HG02840 (cell line): ENCODE results near the gene TRIM52.
"Not testable (repeated sequence)": the region's sequence is repeated elsewhere in the genome, so short reads cannot be mapped to it uniquely, and the experiment has no call there.

Experiments used
- ATAC-seq: cut with Tn5 transposase; IDR thresholded peaks from one replicate; pipeline ENCODE4 v1.9.1; 2021; ENCODE audit warnings: mild to moderate bottlenecking, moderate library complexity, moderate number of reproducible peaks; ENCODE audit not compliant: unreplicated experiment, low FRiP score

Gene TRIM52

DNA sequence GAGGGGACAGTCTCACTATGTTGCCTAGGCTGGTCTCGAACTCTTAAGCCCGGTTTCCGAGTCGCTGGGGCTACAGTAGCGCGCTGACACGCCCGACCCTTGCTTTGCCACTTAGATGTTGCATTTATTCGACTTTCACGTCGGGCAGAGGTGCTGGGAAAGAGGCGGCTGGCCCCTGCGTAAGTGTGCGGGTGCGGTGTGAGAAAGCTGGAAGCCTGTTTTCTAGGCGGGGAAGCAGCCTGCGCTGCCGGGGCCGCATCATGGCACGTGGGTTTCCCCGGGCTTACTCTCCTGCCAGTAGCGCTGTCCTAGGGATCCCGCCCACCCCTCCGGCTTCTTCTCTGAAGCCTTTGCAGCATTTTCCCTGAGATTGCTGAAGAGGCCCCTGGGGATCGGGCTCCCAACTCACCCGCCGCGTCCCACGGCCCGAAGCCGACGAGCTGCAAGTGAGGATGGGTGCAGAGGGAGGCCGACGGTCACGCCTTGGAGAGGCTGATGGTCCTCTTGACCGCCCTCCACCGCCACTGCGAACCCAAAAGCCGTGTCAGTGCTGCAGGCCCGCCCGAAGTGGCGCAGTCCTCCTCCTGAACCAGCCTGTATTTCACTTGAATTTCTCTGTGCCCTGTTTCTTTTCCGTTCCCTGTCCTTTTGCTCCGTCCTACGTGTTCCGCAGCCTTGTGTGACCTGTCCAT is 43.7 kb downstream of the TRIM52 start:
- ATAC-seq: no peak

DNA sequence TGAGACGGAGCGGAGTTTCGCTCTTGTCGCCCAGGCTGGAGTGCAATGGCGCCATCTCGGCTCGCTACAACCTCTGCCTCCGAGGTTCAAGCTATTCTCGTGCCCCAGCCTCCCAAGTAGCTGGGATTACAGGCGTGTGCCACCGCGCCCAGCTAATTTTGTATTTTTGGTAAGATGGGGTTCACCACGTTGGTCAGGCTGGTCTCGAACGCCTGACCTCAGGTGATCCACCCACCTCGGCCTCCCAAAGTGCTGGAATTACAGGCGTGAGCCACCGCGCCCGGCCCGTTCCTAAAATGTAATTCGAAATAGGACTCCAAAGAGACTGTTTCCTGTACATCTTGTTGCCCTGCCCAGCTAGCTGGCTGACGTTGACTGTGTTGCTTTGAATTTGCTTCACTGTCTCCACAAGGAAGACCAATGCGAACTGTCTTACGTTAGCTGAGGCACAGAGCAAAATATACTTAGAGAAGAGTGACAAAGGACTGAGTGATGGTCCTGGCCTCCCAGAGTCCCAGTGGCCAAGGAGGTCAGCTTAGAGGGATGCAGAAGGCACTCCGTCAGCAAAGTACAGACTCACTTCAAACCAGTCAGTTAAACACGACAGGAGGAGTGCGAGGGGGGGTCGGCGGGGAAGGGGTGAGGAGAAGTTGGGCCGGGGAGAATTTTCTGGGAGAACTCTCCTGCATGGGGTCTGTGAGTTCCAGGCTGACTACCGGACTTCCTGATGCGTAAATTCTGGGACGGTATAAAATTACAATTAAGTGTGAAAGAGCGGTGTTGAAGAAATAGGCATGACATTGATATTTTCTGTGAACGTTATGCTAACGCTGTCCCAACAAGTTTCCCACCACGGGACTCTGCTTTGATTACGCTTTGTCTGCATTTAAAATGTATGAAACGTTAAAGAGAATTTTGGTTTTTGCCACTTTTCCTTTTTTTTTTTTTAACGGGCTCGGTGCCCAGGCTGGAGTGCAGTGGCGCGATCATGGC is 44.6 kb downstream of the TRIM52 start:
- ATAC-seq: no peak

DNA sequence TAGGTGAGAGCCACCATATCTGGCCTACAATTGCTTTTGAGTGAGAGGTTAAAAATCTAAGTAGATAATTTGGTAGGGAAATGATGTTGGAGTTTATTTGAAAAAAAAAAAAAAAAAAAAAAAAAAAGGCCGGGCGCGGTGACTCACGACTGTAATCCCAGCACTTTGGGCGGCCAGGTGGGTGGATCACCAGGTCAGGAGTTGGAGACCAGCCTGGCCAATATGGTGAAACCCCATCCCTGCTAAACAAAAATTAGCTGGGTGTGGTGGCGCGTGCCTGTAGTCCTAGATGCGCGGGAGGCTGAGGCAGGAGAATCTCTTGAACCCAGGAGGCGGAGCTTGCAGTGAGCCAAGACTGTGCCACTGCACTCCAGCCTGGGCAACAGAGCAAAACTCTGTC is 46.7 kb downstream of the TRIM52 start:
- ATAC-seq: not testable (repeated sequence)

DNA sequence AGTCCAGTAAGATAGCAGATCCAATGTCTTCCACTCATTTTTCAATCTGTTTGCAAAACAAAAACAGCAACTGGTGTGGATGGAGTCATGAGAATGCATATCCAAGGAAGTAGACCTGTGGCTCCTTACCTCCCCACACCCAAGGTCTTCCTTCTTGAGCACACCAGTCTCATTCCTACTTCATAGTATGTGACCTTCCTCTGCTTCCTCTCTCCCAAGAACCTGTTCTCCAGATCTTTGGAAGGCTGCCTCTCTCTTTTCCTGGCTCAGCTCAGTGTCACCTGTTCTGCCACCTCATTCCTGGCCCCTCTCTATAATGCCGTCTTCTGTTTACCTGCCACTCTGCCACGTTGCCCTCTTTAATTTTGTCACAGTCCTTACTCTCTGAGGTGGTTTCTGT is 48.0 kb downstream of the TRIM52 start:
- no peak for ATAC-seq

DNA sequence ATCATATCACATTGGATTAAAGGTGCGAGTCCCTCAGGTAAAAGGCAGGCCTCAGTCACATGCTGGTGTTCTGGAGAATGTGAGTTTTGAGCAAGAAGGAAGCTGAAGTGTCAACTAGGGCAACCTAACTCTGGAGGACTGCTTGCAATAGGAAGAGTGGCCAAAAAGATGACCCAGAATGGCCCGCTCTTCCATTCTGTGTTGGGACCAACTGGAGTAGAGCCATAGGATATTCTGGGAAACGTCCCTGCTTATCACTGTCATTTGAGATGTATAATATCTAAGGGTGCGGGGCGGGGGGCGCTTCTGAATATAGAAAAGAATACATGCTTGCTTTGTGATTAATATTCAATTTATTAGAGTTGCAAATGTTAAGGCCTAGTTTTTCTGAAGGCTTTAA is 48.9 kb downstream of the TRIM52 start:
- no peak for ATAC-seq

DNA sequence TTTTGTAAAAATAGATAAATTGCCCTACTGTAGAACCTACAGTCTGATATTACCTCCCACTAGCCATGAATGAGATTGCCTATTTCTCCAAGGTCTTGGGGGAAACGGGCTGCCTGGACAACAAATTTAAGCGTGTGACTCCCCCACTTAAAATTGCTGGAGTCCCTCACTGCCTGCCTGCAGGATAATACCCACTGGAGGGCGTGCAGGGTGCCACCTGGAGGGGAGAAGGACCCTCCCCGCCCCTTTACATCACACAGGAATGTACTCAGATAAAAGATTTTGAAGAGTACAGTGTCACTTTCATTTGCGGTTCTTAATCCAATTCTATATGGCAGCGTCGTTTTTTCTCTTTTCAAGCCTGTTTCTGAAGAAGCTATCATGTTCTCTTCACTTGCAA is 49.7 kb downstream of the TRIM52 start:
- ATAC-seq: no peak

DNA sequence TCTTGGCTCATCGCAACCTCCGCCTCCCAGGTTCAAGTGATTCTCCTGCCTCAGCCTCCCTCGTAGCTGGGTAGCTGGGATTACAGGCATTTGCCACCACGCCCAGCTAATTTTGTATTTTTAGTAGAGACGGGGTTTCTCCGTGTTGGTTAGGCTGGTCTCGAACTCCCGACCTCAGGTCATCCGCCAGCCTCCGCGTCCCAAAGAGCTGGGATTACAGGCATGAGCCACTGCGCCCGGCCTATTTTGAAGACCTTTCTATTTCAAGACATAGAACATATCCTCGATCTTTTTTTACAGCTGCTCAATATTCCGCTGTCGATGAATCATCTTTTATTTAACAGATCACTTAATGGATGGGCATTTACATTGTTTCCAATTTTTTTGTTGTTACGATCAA is 50.2 kb downstream of the TRIM52 start:
- ATAC-seq: not testable (repeated sequence)

DNA sequence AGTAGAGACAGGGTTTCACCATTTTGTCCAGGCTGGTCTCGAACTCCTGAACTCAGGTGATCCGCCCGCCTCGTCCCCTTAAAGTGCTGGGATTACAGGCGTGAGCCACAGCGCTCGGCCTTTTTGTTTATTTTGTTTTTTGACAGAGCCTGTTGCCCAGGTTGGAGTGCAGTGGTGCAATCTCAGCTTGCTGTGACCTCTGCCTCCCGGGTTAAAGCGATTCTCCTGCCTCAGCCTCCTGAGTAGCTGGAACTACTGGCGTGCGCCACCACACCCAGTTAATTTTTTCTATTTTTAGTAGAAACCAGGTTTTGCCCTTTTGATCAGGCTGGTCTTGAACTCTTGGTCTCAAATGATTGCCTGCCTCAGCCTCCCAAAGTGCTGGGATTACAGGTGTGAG is 50.8 kb downstream of the TRIM52 start:
- not testable (repeated sequence) for ATAC-seq

DNA sequence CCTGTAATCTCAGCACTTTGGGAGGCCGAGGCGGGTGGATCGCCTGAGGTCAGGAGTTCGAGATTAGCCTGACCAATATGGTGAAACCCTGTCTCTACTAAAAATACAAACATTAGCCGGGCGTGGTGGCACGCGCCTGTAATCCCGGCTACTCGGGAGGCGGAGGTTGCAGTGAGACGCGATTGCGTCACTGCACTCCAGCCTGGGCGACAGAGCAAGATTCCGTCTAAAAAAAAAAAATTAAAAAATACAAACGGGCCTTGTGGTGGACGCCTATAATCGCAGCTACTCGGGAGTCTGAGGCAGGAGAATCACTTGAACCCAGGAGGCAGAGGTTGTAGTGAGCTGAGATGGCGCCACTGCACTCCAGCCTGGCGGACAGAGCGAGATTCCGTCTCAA is 51.9 kb downstream of the TRIM52 start:
- not testable (repeated sequence) for ATAC-seq

DNA sequence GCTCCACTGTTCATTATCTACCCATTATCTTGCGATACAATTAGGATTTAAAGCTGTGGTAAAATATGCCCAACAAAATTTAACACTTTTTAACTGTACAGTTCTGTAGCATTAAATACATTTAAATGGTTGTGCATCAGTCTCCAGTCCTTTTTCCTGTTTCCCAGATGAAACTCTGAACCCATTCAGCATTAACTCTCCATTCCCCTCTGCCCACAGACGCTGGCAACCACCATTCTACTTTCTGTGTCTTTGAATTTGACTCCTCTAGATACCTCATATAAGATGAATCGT is 53.0 kb downstream of the TRIM52 start:
- ATAC-seq: no peak

DNA sequence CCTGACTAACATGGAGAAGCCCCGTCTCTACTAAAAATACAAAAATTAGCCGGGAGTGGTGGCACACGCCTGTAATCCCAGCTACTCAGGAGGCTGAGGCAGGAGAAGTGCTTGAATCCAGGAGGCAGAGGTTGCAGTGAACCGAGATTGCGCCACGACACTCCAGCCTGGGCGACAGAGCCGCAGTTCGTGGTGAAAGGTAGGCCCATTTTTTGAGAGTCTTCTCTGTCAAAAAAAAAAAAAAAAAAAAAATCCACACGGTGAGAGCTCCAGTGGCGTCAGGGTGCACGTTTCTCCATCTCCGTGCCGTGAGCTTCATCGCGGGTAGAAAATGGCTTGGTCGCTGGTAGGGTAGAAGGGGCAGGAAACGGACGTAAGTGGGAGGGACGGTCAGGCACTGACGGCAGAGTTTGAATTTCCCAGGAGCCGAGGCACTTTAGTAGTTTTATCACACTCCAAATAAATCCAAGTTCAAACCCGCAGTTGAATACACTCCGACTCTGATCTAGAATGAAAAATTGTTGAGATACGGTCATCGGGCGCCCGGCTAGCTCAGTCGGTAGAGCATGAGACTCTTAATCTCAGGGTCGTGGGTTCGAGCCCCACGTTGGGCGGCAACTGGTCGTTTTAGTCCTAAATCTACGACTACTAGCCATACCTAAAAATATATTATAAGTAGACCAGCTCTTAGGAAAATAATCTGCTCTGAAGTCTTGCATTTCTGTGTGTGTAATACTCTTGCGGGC is 53.6 kb downstream of the TRIM52 start:
- ATAC-seq: no peak

DNA sequence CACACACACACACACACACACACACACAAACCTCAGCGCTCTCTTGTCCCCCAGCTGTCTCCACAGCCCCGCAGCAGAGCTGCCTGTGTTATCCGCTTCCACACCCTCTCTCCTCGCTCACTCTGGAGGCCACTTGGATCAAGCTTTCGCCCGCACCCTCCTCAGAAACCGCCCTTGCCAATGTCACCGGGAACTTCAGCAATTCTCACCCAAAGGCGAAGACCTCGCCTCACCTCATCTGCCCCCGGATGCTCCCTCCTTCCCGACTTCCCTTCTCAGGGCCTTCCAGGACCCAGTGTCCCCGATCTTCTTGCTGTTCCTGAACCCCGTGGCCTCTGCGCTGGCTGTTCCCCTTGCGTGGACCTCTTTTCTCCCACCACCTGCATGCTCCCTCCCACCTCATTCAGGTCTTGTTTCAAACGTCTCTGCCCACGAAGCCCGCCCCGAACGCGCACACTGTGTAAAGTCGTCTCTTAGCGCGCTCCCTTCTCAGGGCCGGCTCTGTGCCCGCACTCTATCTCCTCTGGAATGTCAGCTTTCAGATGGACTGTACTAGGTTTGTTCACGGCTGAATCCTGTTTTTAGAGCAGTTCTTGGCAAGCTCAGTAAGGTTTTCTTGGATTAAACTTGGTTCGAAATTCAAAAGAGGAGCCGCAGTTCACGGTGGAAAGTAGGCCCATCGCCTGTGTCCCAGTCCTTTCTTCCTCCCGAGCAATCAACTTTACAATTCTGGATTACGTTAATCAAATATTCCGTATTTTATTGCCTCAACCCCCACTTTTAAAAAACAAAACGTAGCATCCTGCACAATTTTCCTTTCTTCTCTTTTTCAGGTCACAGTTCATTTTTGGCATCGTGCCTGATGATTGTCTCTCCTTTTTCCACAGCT is 54.9 kb downstream of the TRIM52 start:
- ATAC-seq: no peak
